Smooth muscle cell of the brain vasculature (primary cell): ENCODE measurements around the gene YRDC.
"Not testable (repeated sequence)": the region's sequence is repeated elsewhere in the genome, so short reads cannot be mapped to it uniquely, and the experiment has no call there.

Experiments
- DNase-seq: peaks from one replicate; pipeline ENCODE4 v3.0.0-alpha.2; 2012; ENCODE audit warnings: low read depth, low spot score

YRDC gene

GRCh38 chr1:37771440-37771839 is 36.6 kb downstream of the YRDC start:
- DNase-seq, result not testable (repeated sequence)

- no peak for DNase-seq
These were observed 40.5 kb downstream of the YRDC start for GRCh38 chr1:37767488-37767887.

DNA sequence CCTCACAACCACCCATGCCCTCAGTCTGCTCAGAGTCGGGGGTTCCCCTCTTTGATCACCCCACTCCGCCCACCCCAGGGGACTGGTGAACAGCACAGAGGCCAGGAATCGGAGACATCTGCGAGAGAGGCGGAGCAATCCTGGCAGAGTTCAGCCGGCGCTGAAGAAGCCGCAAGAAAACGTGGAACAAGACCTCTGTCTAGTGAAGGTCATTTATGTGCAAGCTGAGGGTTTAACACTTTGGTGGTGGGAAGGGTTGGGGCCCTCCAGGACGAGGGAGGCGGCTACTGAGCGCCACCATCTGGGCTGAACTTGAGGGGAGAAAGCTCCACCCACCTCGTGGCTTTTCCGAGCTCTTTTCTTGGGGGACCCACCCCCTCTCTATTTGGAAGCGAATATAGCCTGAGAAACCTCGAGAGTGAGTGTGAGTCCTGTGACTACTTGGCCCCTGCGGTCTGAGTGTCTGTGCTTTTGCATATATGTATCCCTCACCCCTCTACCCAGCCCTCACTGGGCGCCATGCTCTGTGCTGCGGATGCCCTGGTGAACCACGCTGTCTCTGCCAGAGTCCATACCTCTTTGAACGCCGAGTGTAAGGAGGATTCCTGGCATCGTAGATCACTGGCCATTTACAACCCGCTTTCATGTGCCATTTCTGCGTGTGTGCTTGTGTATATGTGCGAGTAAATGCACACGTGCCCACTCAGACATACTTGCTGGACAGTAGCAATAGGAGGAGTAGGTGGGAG is 41.9 kb downstream of the YRDC start:
- no peak for DNase-seq

- DNase-seq, result no peak
These were observed 43.0 kb downstream of the YRDC start, which contains the start of gene EPHA10 for GRCh38 chr1:37764888-37765441. Gene EPHA10, minus strand, starts transcription at chr1:37765120. Its CDS starts 54 bp downstream, at chr1:37765066.

- peak; percentile 23 for DNase-seq
These were observed 43.6 kb downstream of the YRDC start for GRCh38 chr1:37764414-37764825.

- DNase-seq, result no peak
These were observed 44.1 kb downstream of the YRDC start for GRCh38 chr1:37763791-37764413.

GRCh38 chr1:37762516-37762915 is 45.5 kb downstream of the YRDC start:
- DNase-seq, result no peak

- DNase-seq, result no peak
These were observed 46.5 kb downstream of the YRDC start for GRCh38 chr1:37761416-37762095.

- DNase-seq, result no peak
These were observed 48.6 kb downstream of the YRDC start for GRCh38 chr1:37759451-37759850.

DNA sequence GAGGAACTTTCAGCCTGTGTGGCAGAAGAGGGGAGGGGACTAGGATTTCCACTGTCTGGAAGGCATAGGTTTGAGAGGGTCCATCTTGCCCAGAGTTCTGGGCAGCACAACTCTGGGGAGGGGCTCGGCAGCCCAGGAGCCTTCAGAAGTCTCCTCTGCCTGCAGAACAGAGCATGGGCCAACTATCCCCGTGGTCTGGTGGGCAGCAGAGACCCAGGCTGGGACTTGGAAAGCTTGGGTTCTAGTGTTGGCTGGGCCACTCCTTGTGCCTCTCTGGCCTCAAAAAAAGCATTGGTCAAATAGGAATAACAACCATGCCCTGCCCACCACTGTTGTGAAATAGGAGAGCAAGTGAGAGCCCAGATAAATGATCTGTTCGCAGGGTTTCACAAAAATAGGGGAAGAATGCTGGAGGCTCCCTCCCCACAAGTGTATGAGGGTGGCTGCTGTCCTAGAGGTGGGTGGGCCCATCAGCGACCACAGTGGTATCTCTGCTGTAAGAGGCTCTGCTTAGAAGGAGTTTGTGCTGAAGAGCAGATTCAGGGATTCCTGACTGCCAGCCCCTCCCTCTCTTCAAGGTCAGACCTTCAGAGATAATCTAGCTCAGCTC is 52.0 kb downstream of the YRDC start:
- no peak for DNase-seq

DNA sequence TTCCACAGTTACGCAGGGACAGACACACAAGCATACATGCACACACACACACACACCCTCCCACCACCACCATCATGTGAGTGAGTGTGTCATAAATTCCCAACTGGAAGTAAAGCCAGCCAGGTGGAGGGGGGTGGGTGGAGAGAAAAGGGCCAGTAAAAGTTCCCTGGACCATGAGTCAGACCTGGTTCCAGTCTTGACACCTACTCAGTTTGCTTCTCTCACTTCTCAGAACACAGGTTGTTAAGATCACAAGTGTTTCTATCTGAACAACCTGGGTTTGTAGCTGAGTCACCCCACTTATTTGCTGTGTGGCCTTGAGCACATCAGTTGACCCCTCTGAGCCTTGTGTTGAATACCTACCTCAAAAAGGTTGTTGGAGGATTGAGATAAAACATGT is 52.7 kb downstream of the YRDC start:
- no peak for DNase-seq

DNA sequence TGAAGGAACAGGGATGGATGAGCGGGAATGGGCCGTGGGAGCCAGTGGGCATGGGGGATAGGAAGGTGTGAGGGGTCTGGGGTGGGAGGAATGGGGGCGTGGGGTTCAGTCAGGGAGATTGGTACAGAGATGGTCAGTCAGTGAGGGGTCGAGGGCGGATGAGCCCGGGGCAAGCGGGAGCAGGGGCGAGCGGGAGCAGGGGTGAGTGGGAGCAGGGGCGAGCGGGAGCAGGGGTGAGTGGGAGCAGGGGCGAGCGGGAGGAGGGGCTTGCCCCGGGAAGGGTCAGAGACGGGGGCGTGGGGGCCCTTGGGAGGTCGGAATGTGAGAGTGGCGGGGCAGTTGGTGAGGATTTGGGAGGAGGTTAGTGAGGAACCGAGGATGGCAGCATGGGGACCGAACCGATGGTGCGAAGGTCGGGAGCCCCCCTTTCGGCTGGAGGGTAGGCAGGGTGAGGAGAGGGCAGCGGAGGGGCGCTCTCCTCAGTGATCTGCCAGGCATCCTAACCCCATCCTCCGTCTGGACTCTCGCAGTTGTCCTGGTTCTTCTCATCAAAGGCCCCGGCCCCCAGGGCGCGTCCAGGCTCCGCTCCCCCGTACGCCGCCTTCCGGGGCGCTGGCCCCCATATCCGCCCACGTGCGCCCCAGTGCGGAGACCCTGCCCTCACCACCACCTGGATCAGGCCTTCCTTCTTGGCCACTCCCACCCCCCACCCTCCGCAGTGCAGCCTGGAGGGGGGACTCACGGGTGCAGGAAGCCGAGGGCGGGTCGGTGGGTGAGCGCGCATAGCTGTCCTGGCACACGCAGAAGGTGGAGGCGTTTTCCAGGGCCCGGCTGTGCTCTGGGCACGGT is 54.3 kb downstream of the YRDC start:
- DNase-seq, result no peak
